GM18907 (cell line): ENCODE results near the gene IP6K3.

Source experiments
- ATAC-seq: cut with Tn5 transposase; IDR thresholded peaks from one replicate; pipeline ENCODE4 v1.9.1; 2021; ENCODE audit warnings: mild to moderate bottlenecking, moderate library complexity; ENCODE audit not compliant: unreplicated experiment

IP6K3 gene

GRCh38 chr6:33778444-33779121 lies 31.9 kb upstream of the IP6K3 start:
- ATAC-seq = no peak

- ATAC-seq = no peak
These were observed 31.0 kb upstream of the IP6K3 start for GRCh38 chr6:33777398-33778388.

DNA sequence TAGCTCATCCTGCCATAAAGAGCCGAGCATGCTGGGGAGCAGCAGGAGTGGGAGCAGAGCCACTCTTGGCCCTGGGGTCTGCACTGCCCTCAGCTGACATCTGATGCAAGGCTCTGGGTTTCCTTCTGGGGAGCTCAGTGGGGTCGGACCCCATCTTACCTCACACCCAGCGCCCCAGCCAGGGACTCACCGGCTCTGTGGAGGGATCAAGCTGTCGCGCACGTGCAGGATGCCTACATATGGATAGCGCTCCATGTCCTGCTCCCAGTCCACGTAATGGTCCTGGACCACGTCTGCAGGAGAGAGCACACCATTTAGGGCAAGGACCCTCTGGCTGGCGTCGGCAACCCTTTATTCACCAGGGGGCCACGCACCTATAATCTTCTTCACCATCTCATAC lies 30.1 kb upstream of the IP6K3 start:
- ATAC-seq = no peak

GRCh38 chr6:33776186-33776585 lies 29.5 kb upstream of the IP6K3 start:
- ATAC-seq = no peak

DNA sequence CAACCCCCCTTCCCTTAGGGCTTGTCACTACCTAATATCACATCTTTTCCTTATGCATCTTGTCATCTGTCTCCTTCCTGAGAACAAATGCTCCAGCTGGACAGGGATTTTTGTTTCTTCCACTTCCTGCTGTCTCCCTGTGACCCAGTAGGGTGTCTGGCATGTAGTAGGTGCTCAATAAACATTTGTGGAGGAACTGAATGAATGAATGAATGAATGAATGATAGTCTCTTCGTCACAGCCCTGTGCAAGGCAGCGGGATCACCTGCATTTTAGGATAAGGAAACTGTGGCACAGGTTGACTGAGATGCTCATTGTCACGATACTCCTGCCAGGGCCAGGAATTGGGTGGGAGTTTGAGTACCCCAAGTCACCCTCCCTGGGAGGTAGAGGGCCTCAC lies 28.1 kb upstream of the IP6K3 start:
- ATAC-seq = no peak

- ATAC-seq = no peak
These were observed 26.3 kb upstream of the IP6K3 start for GRCh38 chr6:33772902-33773472.

DNA sequence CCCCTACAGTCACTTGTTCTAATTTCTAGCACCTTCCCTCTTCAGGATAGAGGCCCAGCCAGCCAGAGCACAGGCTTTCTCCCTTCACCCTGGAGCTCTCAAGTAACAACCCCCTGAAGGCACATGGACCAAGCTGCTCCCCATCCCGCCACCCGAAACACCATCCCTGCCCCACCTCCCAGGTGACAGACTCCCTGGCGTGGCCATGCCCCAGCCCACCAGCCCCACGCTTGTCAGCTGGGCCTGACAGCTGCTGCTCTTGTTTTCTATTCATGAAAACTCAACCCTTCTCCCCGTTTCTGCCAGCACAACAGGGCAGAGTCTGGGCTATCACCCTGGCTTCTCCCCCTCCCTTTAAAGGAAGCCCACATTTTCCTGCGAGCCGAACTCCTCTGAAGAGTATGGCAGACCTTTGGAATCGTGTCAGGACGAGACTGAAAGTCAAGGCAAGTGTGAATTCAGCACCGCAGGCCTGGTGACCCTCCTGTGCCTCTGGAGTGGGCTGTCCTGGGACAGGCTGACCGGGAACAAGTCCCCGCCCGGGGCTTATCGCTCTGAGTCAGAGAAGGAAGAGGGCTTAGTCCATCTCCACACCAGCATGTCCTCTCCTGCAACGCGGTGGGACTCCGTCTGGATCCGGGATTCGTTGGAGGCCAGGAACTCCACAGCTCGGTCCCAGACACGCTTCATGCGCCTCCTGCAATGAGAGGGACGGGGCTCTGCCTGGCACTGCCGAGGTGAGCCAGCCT lies 25.6 kb upstream of the IP6K3 start:
- ATAC-seq = no peak

- ATAC-seq = no peak
These were observed 24.7 kb upstream of the IP6K3 start for GRCh38 chr6:33771146-33772081.

DNA sequence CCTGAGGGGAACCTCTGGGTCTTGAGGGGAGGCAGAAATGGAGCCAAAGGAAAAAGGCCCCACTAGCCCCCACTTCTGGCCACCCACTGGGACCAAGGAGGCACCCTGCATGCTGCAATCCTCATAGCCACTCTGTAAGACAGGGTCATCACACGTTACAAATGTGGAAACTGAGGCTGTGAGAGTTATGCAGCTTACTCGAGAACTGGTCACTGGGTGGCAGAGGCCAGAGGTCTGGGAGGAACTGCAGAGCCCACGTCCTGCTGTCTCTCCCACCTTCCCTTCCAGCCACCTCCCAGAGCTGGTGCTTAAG lies 24.1 kb upstream of the IP6K3 start:
- no peak for ATAC-seq

DNA sequence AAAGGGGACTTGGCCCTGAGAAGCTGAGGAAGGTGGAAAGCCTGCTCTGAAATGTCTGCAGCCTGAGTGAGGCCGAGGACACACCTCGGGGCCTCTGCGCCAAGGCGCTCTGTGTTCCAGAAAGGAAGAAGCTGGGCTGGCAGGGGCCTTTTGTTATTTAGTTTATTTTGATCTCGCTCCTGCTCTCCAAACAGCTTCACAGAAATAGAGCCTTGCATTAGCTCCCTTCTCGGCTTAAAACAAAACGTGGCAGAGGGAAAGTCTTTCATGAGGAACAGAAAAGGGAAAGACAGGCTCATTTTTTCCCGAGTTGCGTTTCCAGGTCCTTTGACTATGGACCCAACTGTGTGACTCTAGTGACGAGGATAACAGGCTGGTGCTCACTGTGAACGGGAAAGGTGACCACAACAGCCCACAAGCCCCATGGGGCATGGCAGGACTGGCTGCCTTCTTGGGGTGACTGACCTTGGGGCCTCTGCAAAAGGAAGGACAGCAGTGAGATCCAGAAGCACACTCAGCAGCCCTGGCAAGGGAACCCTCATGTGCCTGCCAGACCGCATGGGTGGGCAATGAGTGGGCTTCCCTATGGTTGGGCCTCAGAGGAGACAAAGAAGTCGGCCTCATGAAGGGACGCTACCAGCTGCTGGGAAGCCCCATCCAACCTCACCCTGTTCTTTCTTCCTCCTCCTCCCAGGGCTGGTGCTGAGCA lies 23.6 kb upstream of the IP6K3 start:
- no peak for ATAC-seq

GRCh38 chr6:33769248-33769821 lies 22.6 kb upstream of the IP6K3 start:
- no peak for ATAC-seq

- ATAC-seq = no peak
These were observed 22.0 kb upstream of the IP6K3 start for GRCh38 chr6:33768644-33769120.

GRCh38 chr6:33766921-33767907 lies 20.5 kb upstream of the IP6K3 start:
- ATAC-seq = no peak

DNA sequence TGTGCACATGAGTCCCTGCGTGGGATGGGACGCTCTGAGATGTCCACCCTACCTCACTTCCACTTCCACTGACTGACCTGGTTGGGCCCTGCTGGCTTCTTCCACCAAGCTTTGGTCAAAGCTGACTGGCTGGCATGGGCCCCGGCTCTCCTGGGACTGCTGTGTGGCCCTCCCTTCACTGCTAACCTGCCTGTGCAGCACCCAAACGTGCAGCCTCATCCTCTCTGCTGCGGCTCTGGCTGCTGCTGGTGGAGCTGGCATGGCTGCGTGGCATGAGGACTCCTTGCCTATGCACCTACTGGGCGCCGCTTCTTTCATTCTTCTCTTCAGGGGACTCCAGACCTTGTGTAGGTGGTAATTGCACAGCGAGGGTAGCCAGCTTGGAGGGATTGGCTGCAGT lies 18.7 kb upstream of the IP6K3 start:
- no peak for ATAC-seq

GRCh38 chr6:33764036-33764435 lies 17.3 kb upstream of the IP6K3 start:
- ATAC-seq = no peak

DNA sequence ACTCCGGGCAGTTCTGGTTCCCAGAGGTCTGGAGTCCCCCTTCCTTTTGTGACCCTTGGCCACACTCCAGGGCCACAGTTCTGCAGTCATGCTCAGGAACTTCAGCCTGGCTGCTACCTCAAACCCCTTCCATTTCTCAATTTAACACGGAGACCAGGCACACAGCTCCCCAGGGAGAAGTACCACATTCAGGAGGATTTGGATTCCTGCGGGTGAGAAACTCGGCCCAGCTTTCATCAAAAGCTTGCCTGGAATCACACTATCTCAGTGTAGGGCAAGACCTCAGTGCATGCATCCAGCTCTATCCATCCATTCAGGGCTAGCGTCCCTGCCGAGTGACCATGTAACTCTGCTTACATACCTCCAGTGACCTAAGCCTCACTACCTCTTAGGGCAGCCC lies 16.8 kb upstream of the IP6K3 start:
- ATAC-seq = no peak

GRCh38 chr6:33762713-33763112 lies 16.0 kb upstream of the IP6K3 start:
- ATAC-seq = no peak
